Measurements from ENCODE around the gene PKD1.

The PKD1 gene

DNA sequence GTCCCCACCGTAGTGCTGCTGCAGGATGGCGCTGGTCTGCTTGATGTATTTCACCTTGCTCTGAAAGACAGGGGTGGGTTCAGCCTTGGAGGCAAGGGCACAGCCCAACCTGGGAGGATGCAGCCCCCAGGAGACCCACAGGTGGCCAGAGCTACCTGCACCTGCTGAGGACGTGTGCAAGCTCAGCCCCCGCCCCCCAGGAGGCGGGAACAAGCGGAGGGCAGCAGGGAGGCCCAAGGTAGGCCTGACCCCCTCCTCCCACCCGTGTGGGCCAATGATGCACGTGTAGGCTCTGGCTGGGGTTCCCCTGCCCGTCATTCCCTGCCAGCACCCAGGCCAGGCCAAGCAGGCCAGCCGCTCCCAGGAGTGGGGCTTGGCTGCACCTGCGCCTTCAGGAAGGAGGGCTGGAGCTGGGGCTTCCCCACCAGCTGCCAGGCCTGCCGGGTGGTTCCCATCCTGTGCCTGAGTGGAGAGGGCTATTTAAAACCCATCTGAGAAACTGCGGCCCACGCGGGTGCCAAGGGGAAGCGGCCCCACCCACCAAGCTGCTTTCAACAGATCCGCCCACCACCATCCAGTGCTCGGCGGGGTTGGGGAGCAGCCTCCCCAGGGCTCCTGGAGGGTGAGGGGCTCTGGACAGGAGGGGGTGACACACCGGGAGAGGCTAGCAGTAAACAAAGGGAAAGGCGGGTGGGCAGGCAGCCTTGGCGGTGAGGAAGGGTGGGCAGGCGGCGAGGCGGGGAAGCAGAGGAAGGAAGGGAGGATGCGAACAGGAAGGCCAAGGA is 91.8 kb downstream of the PKD1 start:
- FAIRE-seq, result no peak

DNA sequence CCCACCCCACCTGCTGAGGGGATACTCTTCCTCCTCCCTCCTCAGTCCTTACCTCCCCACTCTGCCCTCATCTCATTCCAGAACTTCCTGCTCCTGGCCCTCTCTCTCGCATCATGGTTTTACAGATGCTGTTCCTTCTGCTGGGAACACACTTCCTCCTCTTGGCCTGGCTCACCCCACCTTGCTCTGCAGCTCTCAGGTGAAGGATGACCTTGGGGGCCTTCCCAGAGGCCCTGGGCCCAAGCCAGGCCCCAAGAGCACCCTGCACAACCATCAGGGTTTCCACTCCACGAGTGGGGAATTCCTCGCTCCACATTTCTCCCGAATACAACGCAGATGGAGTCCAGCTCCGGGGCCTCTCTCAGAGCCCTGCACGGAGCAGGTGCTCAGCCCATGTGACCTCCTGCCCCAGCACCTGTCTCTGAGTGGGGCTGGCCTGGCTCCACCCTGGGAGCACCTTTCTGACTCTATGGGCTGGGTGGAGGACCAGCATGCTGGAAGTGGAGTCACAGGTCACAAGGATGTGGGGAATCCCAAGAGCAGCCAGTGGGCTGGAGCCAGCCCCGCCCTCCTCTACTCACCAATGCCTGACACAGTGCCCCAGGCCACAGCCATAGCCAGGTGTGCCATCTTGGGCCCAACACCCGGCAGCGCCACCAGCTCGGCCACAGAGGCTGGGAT is 92.6 kb downstream of the PKD1 start:
- FAIRE-seq, result no peak

DNA sequence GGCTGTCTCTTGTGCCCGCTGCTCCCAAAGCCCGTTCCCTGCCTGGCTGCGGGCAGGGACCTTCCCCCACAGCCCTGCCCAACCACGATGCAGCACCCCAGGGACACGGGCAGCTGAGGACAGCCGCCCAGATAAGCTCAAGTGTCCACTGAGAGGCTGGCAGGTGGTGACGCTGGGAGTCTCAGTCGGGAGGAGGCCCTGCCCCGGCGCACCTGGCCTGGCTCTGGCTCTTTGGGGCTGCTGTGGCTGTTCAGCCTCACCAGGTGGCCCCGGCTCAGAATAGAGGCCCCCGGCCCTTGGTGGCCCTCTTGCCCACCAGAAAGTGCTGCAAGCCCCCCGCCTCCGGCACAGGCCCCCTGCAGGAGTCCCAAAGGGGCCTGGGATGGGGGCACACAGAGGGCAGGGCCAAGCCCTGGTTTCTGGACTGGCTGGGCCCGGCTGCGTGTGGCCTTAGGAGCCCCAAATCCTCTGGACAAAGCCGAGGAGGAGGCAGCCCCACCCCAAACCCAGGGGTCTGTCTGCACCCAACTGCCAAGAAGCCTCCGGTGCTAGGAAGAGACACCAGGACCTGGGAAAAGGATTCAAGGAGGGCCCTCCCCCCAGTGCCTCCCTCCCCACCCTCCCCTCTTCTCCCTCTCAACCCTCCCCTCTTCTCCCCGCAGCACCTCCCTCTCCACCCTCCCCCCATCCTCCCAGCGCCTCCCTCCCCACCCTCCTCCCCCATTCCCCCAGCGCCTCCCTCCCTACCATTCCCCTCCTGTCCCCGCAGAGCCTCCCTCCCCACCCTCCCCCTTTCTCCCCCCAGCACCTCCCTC is 93.3 kb downstream of the PKD1 start:
- FAIRE-seq, result no peak

DNA sequence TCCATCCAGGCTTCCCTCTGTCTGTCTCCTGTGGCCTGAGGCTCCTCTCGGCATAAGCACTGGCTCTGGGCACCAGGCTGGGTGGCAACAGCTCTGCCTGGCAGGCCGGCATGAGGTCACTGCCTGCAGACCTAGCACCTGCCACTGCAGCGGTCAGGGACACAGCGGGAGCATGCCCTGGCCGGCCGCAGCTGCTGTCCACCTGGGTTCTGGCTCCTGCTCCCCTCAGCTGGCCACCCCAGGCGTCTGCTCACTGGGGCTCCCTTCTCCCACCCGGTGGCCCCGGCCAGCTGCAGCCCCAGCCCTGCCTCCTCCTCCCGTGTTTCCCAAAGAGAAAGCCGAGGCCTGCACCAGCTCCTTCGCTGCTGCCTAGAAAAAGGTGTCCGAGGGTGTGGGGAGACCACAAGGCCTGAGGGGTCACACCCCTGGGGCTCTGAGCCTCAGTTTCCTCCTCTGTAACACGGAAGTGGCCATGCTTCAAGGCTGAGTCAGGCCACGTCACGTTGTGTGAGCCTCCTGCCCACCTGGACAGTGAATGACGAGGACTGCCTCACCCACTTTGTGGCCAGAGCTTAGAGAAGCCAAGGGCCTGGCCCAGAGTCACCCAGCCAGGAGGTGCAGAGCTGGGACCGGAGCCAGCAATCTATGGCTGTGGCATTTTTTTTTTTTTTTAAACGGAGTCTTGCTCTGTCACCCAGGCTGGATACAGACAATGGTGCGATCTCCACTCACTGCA is 94.7 kb downstream of the PKD1 start:
- no peak for FAIRE-seq

DNA sequence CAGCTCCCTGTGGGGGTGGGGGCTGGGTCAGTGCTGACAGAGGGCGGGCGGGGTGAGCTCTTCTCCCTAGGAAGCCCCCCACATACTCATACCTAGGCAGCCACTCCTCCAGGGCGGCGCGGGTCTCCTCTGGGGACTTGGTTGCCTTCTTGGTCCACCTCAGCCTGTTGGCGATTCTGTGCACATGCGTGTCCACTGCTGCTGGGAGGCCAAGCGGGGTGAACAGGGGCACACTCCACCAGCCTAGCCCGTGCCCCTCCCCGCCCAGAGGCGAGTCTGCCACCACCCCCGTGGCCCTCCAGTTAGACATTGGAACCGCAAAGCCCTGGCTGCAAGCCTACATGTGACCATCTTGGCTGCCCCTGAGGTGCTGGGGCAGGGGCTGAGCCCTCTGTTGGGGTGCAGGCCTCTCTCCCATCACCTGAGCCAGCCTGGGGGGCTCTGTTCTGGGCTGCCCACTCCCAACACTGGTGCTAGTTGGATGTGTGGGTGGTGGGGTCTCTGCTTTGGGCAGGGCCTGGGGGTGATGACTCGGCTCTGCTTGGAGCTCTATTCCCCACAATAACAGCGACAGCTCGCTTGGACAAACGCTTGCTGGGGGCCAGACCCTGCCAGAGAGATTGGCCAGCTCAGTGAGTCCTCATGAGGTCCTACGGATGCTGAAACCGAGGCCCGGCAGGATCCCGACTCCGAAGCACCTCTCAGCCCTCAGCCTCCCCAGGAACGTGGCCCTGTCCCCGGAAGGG is 95.5 kb downstream of the PKD1 start:
- FAIRE-seq, result no peak

DNA sequence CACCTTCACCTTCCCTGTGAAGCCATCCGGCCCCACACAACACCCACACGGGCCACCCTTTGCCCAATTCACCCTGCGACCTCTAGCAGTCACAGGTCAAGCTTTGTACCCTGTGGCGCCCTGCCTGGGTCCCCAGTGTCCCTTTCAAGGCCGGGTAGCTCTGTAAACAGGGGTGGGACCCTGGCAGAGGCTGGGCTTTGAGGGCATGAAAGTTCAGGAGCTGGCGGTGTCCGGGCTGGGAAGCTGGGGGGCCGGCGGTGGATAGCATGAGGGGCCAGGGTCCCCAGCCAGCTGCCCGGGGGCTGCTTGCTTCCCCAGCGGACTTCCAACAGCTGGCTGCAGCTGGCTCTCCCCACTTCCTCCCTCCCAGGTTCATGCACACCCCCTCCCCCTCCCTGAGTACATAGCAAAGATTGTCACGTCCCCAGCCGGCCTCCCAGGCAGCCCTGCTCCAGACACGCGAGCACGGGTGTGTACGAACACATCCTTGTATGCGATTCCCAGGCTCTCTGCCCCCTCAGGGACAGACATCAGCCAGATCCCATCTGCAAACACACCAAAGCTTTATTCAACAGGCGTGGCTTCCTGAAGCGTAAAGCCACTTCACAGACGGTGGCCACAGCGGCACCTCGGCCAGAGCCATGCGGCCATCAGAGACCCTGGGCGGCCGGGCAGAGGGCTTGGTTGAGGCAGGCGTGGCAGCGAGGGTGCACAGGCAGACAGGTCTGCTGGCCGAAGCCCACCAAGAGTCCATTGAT is 96.2 kb downstream of the PKD1 start:
- no peak for FAIRE-seq
